GM23338 (cell line): Measurements from ENCODE around the gene REEP1.

Experiments used
- EZH2 ChIP-seq: fragments of 200-600 bp; sonication (generic); IDR thresholded peaks from one replicate; pipeline ENCODE4 v1.8.0; 2017; ENCODE audit warnings: antibody characterized with exemption, mild to moderate bottlenecking, low read depth; ENCODE audit not compliant: unreplicated experiment
- EZH2phosphoT487 ChIP-seq: fragments of 200-600 bp; sonication (generic); IDR thresholded peaks from one replicate; pipeline ENCODE4 v1.8.1; 2018; ENCODE audit warnings: antibody characterized with exemption; ENCODE audit not compliant: unreplicated experiment
- POLR2AphosphoS5 ChIP-seq: IDR thresholded peaks from 2 replicates; pipeline ENCODE4 v1.6.1; 2016; ENCODE audit warnings: antibody characterized with exemption, low read depth
- ZNF114 ChIP-seq: fragments of 250-450 bp; sonication (Bioruptor Pico); IDR thresholded peaks from 2 replicates; pipeline ENCODE4 v1.5.0; 2020; ENCODE audit warnings: mild to moderate bottlenecking, moderate library complexity
- ZNF331 ChIP-seq: fragments of 250-450 bp; sonication (Bioruptor Pico); IDR thresholded peaks from 2 replicates; pipeline ENCODE4 v1.5.0; 2020; ENCODE audit warnings: low read depth, mild to moderate bottlenecking, moderate library complexity
- TF ChIP-seq, protein P1 (sequence below), 2 experiments: fragments of 200-600 bp in 1 of 2; sonication (generic) in 1 of 2; conservative IDR thresholded peaks; 2 replicates each; pipeline versions ENCODE4 v1.5.1 to v1.6.1; 2016 to 2017; ENCODE audit warnings: antibody characterized with exemption in 2 of 2, low read depth in 2 of 2, mild to moderate bottlenecking in 2 of 2, moderate library complexity in 1 of 2
- TF ChIP-seq, protein P2 (sequence below): IDR thresholded peaks from one replicate; pipeline ENCODE4 v1.6.1; 2018; ENCODE audit warnings: antibody characterized with exemption; ENCODE audit not compliant: unreplicated experiment
- TF ChIP-seq, protein P3 (sequence below): fragments of 250-450 bp; sonication (Bioruptor Pico); IDR thresholded peaks from 2 replicates; pipeline ENCODE4 v1.5.0; 2020; ENCODE audit warnings: mild to moderate bottlenecking, moderate library complexity

DNA sequence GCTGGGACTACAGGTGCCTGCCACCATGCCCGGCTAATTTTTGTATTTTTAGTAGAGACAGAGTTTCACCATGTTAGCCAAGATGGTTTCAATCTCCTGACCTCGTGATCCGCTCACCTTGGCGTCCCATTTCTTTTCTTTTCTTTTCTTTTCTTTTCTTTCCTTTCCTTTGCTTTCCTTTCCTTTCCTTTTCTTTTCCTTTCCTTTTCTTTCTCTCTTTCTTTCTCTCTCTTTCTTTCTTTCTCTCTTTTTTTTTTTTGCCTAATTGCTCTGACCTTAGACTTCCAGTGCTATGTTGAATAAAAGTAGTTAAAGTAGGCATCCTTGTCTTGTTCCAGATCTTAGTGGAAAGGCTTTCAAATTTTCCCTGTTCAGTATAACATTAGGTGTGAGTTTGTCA, 41.0 kb upstream of the REEP1 start:
- TF ChIP-seq POLR2AphosphoS5, result no peak
- no peak for TF ChIP-seq EZH2phosphoT487
- TF ChIP-seq, protein P1, sequence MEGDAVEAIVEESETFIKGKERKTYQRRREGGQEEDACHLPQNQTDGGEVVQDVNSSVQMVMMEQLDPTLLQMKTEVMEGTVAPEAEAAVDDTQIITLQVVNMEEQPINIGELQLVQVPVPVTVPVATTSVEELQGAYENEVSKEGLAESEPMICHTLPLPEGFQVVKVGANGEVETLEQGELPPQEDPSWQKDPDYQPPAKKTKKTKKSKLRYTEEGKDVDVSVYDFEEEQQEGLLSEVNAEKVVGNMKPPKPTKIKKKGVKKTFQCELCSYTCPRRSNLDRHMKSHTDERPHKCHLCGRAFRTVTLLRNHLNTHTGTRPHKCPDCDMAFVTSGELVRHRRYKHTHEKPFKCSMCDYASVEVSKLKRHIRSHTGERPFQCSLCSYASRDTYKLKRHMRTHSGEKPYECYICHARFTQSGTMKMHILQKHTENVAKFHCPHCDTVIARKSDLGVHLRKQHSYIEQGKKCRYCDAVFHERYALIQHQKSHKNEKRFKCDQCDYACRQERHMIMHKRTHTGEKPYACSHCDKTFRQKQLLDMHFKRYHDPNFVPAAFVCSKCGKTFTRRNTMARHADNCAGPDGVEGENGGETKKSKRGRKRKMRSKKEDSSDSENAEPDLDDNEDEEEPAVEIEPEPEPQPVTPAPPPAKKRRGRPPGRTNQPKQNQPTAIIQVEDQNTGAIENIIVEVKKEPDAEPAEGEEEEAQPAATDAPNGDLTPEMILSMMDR (conservative IDR thresholded peaks at IDR 0.05; ENCODE audit: low read depth in 2 of 2), result no peak
- no peak for TF ChIP-seq EZH2
- TF ChIP-seq, protein P2, sequence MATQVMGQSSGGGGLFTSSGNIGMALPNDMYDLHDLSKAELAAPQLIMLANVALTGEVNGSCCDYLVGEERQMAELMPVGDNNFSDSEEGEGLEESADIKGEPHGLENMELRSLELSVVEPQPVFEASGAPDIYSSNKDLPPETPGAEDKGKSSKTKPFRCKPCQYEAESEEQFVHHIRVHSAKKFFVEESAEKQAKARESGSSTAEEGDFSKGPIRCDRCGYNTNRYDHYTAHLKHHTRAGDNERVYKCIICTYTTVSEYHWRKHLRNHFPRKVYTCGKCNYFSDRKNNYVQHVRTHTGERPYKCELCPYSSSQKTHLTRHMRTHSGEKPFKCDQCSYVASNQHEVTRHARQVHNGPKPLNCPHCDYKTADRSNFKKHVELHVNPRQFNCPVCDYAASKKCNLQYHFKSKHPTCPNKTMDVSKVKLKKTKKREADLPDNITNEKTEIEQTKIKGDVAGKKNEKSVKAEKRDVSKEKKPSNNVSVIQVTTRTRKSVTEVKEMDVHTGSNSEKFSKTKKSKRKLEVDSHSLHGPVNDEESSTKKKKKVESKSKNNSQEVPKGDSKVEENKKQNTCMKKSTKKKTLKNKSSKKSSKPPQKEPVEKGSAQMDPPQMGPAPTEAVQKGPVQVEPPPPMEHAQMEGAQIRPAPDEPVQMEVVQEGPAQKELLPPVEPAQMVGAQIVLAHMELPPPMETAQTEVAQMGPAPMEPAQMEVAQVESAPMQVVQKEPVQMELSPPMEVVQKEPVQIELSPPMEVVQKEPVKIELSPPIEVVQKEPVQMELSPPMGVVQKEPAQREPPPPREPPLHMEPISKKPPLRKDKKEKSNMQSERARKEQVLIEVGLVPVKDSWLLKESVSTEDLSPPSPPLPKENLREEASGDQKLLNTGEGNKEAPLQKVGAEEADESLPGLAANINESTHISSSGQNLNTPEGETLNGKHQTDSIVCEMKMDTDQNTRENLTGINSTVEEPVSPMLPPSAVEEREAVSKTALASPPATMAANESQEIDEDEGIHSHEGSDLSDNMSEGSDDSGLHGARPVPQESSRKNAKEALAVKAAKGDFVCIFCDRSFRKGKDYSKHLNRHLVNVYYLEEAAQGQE, result no peak
- TF ChIP-seq, protein P3, sequence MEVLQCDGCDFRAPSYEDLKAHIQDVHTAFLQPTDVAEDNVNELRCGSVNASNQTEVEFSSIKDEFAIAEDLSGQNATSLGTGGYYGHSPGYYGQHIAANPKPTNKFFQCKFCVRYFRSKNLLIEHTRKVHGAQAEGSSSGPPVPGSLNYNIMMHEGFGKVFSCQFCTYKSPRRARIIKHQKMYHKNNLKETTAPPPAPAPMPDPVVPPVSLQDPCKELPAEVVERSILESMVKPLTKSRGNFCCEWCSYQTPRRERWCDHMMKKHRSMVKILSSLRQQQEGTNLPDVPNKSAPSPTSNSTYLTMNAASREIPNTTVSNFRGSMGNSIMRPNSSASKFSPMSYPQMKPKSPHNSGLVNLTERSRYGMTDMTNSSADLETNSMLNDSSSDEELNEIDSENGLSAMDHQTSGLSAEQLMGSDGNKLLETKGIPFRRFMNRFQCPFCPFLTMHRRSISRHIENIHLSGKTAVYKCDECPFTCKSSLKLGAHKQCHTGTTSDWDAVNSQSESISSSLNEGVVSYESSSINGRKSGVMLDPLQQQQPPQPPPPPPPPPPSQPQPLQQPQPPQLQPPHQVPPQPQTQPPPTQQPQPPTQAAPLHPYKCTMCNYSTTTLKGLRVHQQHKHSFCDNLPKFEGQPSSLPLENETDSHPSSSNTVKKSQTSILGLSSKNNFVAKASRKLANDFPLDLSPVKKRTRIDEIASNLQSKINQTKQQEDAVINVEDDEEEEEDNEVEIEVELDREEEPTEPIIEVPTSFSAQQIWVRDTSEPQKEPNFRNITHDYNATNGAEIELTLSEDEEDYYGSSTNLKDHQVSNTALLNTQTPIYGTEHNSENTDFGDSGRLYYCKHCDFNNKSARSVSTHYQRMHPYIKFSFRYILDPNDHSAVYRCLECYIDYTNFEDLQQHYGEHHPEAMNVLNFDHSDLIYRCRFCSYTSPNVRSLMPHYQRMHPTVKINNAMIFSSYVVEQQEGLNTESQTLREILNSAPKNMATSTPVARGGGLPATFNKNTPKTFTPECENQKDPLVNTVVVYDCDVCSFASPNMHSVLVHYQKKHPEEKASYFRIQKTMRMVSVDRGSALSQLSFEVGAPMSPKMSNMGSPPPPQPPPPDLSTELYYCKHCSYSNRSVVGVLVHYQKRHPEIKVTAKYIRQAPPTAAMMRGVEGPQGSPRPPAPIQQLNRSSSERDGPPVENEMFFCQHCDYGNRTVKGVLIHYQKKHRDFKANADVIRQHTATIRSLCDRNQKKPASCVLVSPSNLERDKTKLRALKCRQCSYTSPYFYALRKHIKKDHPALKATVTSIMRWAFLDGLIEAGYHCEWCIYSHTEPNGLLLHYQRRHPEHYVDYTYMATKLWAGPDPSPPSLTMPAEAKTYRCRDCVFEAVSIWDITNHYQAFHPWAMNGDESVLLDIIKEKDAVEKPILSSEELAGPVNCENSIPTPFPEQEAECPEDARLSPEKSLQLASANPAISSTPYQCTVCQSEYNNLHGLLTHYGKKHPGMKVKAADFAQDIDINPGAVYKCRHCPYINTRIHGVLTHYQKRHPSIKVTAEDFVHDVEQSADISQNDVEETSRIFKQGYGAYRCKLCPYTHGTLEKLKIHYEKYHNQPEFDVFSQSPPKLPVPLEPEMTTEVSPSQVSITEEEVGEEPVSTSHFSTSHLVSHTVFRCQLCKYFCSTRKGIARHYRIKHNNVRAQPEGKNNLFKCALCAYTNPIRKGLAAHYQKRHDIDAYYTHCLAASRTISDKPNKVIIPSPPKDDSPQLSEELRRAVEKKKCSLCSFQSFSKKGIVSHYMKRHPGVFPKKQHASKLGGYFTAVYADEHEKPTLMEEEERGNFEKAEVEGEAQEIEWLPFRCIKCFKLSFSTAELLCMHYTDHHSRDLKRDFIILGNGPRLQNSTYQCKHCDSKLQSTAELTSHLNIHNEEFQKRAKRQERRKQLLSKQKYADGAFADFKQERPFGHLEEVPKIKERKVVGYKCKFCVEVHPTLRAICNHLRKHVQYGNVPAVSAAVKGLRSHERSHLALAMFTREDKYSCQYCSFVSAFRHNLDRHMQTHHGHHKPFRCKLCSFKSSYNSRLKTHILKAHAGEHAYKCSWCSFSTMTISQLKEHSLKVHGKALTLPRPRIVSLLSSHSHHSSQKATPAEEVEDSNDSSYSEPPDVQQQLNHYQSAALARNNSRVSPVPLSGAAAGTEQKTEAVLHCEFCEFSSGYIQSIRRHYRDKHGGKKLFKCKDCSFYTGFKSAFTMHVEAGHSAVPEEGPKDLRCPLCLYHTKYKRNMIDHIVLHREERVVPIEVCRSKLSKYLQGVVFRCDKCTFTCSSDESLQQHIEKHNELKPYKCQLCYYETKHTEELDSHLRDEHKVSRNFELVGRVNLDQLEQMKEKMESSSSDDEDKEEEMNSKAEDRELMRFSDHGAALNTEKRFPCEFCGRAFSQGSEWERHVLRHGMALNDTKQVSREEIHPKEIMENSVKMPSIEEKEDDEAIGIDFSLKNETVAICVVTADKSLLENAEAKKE (CRISPR knock-in tag), result no peak
- no peak for TF ChIP-seq ZNF331 (CRISPR knock-in tag)
- TF ChIP-seq ZNF114 (CRISPR knock-in tag), result no peak
